ENCODE measurements around the gene FKBP15. TPM values are rescaled to one million over a fixed set of nuclear protein-coding genes. Genes with fewer than 3 reads are reported as not detected.

The FKBP15 gene
- total RNA-seq, 1 experiment from 2014 or later, result 18.5 TPM

DNA sequence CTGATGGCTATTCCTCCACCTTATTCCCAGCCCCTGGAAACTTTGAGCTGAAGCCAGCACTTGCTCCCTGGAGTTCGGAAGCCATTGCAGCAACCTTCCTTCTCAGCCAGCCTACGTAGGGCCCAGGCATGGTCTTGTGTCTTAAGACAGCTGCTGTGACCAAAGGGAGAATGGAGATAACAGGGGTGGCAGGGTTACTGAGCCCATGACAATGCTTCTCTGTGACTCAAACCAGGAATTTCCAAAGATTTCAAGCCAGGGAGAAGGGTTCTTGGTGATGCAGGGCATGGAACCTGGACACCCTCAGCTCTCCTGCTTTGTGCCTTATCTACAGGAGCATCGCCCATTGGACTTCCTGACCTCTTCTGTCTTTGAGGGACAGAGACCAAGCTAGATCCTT is 58.1 kb downstream of the FKBP15 start:
- Histone ChIP-seq H3K56ac (ENCODE audit: insufficient read length, low read depth, low read length) (no peak overlapping the region), H2BK5ac (ENCODE audit: insufficient read length, low read length) (no peak overlapping the region), H3T11ph (ENCODE audit: low read length) (no peak overlapping the region), H4K5ac (ENCODE audit: insufficient read length, low read depth, low read length) (no peak overlapping the region), H2BK120ac (ENCODE audit: low read depth, low read length, poor library complexity, severe bottlenecking) (no peak overlapping the region), H4K20me1 (ENCODE audit: control insufficient read depth, insufficient read depth, insufficient read length) (no peaks in the 10 kb centered on the region), H3K79me1 (ENCODE audit: insufficient read depth, low read depth, low read length, poor library complexity, severe bottlenecking) (no peaks in the 10 kb centered on the region), H3K79me2 (ENCODE audit: insufficient read depth, low read length) (no peaks in the 10 kb centered on the region), H3K4me2 (ENCODE audit: insufficient read depth, insufficient read length, low read length) (no peak overlapping the region), H3K27me3 (ENCODE audit: insufficient read depth, low read length) (no peaks in the 10 kb centered on the region), H2BK12ac (ENCODE audit: insufficient read length, low read depth, low read length) (no peak overlapping the region), H3K27ac (ENCODE audit: insufficient read length, low read depth, low read length) (no peak overlapping the region), H3K4ac (ENCODE audit: low read depth, low read length) (no peak overlapping the region), H3K4me1 (ENCODE audit: insufficient read depth, low read length) (no peaks in the 10 kb centered on the region; the same call in 1 of the 2 replicates), H4K91ac (ENCODE audit: insufficient read length, low read depth, low read length) (no peak overlapping the region), H3K9me3 (ENCODE audit: control insufficient read depth, low read depth, low read length) (no peaks in the 10 kb centered on the region), H3K18ac (ENCODE audit: insufficient read length, low read depth, low read length) (no peak overlapping the region), H3K9ac (ENCODE audit: extremely low read depth, insufficient read length, low read length) (no peak overlapping the region), H3K14ac (ENCODE audit: insufficient read depth, low read length) (no peak overlapping the region), H2AK5ac (ENCODE audit: insufficient read length, low read length) (no peak overlapping the region), H3K23me2 (ENCODE audit: insufficient read length, low read depth, low read length, poor library complexity, severe bottlenecking) (no peaks in the 10 kb centered on the region), H3K23ac (ENCODE audit: insufficient read length, low read depth, low read length) (no peak overlapping the region), H4K8ac (replicated peaks; ENCODE audit: insufficient read length, low read depth, low read length) (no peak overlapping the region), H2BK15ac (ENCODE audit: low read depth, low read length) (no peak overlapping the region), H2BK20ac (ENCODE audit: low read depth, low read length, poor library complexity, severe bottlenecking) (no peak overlapping the region), H2AFZ (ENCODE audit: low read length) (no peak overlapping the region)
- peaks cover 12% of the 10 kb centered on the region in 2 experiments for H3K4me1 Mint-ChIP-seq
- peaks cover 8 to 47% (median 17%) of the 10 kb centered on the region in 3 experiments; a peak in 6 of 7 replicates for H3K36me3 Mint-ChIP-seq (ENCODE audit: insufficient read depth in 1 of 3, low read depth in 3 of 3)
- H3K27ac Mint-ChIP-seq, result no peak overlapping the region
- H3K9me3 Mint-ChIP-seq, result no peaks in the 10 kb centered on the region
- DNase-seq, result no peak
- no peak overlapping the region for H3K4me3 Mint-ChIP-seq
- TF ChIP-seq, protein P1, sequence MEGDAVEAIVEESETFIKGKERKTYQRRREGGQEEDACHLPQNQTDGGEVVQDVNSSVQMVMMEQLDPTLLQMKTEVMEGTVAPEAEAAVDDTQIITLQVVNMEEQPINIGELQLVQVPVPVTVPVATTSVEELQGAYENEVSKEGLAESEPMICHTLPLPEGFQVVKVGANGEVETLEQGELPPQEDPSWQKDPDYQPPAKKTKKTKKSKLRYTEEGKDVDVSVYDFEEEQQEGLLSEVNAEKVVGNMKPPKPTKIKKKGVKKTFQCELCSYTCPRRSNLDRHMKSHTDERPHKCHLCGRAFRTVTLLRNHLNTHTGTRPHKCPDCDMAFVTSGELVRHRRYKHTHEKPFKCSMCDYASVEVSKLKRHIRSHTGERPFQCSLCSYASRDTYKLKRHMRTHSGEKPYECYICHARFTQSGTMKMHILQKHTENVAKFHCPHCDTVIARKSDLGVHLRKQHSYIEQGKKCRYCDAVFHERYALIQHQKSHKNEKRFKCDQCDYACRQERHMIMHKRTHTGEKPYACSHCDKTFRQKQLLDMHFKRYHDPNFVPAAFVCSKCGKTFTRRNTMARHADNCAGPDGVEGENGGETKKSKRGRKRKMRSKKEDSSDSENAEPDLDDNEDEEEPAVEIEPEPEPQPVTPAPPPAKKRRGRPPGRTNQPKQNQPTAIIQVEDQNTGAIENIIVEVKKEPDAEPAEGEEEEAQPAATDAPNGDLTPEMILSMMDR (conservative IDR thresholded peaks at IDR 0.05), result no peak
- no CpG with 5 or more reads among the region's 3 CpGs for WGBS (ENCODE audit: extremely low coverage, insufficient read length, low lambda C conversion rate)
- H3K27me3 Mint-ChIP-seq (ENCODE audit: low read depth), result no peaks in the 10 kb centered on the region
